HG02970 (cell line): ENCODE results near the gene TRPC3.
A peak's percentile ranks its signal among the peaks of the same experiment; 100 is the strongest.
"Not testable (repeated sequence)": the region's sequence is repeated elsewhere in the genome, so short reads cannot be mapped to it uniquely, and the experiment has no call there.

Experiments used
- ATAC-seq: cut with Tn5 transposase; IDR thresholded peaks from one replicate; pipeline ENCODE4 v1.9.1; 2021; ENCODE audit warnings: mild to moderate bottlenecking, moderate library complexity, moderate number of reproducible peaks; ENCODE audit not compliant: unreplicated experiment, low FRiP score

The TRPC3 gene

DNA sequence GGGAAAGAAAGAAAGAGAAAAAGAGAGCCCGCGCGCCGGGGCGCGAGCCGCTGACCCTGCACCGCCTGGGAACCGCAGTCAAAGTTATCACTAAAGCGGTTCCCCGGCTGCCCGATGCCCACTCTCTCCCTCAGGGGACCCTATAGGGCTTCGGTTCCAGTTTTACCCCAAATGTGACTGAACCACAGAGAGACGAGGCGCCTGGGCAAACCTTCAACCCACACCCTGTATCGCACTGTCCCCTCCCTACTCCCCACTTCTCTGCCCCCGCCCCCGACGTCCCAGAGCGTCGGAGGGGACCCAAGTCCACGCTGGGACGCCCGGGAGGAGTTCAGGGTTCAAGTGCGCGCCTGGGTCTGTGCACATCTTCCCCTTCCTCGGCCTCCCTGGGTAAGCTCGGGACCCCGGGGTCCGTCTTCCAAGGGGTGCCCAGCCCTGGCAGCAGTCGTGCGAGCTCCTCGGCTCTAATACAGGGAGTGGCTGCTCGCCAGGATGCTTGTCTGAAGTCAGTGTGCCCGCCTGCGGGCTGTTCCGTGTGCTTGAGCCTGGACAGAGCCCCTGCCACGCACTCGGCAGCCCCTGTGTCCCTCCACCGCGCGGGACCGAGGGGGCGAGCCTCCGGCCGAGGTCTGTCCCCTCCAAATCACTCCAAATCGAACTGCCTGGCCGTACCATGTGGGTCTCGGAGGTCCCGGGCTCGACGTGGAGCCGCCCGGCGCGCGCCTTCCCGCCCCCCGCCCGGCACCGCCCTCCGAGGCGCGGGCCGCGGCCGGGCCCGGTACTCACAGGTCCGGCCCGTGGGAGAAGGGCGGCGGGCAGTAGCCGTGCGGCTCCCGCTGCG is 960 bp downstream of the TRPC3 start:
- ATAC-seq = peak; percentile 4

DNA sequence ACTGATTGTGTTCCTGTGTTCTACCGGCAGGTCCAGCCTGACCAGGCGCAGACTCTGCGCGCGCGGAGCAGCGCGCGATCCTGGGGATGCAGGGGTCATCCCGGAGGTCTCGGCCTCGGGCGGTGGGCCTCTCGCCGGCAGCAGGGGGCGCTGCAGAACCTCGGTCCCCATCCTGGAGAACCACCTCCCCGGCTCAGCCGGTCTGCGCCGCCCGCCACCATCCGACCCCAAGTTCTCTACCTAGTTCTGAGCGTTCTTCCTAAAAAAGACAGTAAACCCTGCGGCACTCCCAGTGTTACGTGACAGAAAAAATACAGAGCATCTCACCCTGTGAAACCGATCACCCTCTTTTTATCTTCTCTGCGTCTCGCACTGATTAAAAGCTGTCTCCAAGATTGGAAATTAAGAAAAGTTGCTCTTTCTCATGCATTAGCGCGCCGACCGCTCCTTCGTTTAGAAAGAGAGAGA is 1.6 kb downstream of the TRPC3 start:
- peak; percentile 86 for ATAC-seq

DNA sequence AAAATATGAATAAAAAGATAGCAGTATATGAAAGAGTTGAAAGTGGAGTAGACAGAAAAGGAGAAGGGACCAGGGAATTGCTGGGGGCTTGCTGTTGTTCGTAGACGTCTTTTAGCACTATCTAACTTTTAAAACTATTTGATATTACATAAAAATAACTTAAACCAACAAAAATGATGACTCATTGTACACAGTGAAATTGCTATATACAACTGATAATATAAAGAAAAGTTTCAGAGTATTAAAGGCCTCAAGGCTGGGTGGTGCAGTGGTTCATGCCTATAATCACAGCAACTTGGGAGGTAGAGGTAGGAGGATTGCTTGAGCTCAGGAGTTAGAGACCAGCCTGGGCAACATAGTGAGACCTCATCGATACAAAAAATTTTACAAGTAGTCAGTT is 5.2 kb downstream of the TRPC3 start:
- no peak for ATAC-seq

DNA sequence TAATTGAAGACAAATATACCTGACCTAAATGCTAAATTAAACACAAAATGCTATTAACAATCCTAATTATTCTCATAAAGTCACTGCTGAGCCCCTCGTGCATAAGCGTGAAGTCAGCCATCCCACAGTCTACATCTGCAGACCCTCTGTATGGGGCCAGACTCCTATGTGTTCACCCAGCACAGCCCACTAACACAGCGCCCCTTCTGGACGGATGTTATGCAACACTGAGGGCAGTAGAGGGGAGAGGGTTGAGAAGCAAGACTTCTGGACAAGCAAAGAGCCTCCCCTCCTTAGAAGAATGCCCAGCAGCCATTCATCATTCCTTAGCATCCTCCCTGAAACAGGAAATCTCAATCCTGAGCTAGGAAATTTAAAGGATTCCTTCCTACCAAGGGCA is 7.9 kb downstream of the TRPC3 start:
- no peak for ATAC-seq

DNA sequence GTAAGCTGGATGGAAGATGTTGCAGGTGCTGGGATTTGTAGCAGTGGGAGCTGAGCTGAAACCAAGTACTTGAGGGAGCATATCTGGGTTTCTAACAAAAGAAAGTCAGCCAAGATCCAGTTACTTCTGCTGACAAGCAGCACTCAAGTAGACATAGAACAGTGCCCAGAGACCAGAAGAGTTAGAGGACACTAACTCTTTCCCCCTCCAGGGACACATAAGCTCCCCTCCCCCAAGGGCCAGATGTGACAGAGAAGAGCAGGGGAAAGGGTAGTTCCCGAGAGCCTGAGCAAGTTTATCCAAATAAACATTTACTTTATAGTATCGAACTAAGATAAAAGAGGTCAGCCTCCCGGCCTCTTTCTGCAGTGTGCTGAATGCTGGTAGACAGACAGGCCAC is 12.2 kb downstream of the TRPC3 start:
- no peak for ATAC-seq

DNA sequence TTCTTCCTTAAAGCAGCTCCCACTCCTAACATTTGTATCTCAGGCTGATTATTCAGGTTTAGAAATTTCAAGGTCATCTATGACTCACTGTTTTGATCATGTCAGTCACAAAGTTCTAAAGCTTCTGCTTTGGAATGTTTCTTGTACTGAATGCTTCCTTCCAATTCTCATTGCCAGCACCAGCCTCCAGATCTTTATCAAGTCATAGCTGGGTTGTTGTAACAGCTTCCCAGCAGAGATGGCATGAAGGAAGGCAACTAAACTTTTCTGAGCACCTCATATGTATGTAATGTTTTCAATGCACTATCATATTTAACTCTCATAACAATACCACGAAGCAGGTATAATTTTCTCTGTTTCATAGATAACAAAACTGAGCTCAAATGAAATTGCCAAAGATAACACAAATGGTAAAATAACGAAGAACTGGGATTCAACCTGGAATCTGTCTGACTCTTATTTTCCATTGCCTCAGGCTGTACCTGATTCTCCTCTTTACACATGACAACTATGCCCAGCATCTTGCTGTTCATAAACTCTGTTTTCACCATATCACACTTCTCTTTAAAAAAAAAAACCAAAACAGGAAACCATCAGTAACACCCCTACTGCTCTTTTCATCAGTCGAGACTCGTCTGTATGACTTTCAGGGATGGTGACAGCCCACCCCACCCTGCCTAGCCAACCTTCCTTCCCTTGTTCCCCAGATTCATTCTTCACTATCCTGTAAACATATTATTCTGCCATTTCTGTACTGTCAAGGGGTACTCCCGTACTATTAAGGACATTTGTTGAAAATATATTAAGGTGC is 13.4 kb downstream of the TRPC3 start:
- no peak for ATAC-seq

DNA sequence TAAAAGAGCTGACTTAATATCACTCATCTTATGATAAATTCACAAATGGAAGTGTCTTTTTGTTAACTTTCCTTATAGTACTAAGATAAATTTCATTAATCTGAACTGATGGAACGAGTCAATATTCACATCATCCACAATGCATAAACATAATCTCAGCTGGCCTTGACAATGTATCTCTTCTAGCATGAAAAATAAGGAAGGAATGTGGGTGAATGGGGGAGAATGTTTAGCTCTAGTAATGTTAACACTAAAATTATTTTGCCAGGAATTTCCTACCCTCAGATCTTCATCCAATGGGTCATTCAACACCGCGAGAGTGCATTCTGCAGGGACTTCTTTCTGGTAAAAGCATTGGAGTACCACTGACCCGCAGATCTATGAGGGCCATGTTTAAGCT is 15.8 kb downstream of the TRPC3 start:
- ATAC-seq = no peak

DNA sequence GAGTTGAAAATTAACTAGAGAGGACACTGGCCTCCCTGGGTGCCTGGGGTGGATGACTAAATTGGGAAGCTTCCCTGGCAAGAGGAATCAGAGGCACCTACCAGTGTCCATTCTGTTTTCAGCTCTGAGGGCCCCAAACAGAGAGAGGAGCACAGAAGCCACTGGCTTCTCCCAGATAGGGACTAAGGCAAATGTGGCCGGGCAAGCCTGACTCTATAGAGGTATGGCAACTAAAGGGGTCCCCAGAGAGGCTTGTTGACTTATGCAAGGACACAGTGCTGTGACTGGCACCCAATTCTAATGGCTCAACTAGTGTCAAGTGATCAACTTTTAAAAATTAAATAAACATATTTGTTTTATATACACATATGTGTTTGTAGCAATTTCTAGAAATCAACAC is 17.2 kb downstream of the TRPC3 start:
- ATAC-seq = no peak

DNA sequence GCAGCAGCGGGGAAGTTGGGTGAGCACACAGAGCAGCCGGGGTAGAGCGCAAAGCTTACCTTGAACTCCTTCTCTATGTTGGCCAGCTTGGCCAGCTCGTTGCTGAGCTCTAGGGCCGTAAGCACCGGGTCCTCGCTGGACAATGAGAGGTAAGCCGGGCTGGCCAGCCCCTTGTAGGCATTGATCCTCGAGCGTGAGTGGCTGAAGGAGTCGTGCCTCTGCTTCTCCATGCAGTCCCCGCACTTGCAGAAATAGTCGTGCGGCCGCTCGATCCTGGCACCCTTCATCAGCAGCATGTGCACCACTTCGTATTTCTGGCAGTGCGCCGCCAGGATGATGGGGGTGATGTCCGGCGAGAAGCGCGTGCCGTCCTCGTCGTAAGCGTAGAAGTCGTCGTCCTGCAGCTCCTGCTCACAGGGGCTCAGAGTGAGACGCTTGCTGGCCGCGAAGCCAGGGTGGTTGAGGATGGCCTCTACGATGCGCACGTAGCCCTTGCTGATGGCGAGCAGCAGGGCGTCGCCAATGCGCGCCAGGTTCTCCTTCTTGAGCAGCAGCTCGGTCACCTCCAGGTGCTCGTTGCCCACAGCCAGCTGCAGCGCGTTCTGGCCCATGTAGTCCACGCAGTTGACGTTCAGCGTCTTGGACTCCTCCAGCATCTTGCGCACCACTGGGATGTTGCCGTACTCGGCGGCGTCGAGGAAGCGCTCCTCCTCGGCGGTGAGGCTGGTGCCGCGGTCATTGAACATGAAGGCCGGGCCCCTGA is 19.5 kb downstream of the TRPC3 start:
- ATAC-seq = no peak

DNA sequence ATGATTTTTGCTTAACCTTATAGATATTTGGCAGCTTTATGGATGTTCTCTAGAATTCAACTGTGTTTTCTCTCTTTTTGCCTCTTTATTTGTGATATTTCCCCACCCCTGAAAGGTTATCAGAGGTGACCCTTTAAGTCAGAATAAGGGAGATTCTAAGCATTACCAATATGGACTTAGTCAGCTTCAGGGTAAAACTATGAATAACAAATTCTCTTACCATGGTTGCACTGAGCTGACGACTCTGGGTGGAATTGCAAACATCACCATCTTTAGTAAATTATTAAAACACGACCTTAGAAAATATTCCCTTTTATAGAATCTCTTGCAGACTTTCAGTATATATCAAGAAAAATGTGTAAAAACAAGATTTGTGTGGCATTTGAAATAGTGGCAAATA is 21.6 kb downstream of the TRPC3 start:
- ATAC-seq = no peak

DNA sequence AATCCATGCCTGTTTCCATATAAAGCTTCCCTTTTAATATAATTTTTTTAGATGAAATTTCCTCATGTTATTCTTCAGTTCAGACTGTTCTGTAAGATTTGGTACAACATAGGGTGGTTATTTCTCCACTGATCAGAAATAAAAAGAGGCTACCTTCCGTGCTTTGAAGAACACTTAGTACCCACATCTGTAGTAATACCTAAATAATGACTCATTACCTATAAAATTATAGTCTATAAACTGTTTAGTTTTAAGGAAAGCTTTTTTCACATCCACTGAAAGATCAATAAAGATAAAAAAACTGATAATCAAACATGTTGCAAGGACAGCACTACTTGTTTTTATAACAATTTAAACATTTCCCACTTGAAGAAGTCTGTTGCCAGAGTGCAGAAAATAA is 23.9 kb downstream of the TRPC3 start:
- ATAC-seq = no peak

DNA sequence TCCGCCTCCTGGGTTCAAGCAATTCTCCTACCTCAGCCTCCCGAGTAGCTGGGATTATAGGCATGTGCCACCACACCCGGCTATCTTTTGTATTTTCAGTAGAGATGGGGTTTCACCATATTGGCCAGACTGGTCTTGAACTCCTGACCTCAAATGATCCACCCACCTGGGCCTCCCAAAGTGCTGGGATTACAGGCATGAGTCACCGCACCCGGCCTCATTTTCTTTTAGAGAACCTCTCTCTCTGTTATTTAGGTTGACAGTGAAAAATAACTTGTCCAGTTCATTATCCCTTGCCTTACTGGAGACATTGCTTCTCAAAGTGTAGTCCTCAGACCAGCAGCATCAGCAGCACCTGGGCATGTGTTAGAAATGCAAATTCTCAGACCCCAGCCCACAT is 25.4 kb downstream of the TRPC3 start:
- not testable (repeated sequence) for ATAC-seq

DNA sequence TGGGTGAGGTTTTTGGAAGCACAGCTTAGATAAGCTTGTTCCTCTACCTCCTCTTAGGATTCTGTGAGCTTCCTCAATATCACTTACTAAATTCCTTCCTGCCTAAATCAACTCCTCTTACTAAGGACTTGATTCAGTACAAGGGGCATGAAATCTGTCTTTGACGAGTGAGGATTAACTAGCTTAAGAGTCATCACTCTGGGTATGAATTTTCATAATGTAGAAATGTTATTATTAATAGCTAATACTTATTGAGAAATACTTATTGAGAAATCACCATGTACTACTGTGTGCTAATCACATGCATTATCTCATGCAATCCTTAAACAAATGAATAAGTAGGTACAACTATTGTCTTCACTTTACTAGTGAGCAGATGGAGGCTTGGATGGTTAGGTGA is 28.6 kb downstream of the TRPC3 start:
- ATAC-seq = no peak

DNA sequence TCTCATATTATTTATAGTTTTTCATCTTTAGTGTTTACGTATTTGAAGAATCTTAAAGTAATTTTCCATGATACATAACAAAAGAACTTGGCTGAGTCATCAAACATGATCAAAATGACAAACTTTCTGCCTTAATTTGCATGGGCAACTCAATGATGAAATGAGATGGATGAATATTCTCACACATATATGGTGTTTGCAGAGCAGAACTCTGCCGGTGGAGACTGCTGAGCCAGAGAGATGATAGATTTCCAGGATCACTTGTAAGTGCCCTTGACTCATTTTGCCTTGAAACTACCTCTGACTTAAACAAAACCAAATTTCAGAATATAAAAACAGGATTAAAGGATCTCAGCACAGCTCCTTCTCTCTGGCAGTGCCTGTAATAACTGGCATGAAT is 38.2 kb downstream of the TRPC3 start:
- ATAC-seq = no peak

DNA sequence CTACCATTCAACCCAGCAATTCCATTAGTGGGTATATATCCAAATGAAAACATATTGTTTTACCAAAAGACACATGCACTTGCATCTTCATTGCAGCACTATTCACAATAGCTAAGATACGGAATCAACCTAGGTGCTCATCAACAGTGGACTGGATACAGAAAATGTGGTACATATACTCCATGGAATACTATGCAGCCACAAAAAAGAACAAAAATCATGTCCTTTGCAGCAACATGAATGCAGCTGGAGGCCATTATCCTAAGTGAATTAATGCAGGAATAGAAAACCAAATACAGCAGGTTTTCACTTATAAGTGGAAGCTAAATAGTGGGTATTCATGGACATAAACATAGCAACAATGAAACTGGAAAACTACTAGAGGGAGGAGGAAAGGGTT is 43.5 kb downstream of the TRPC3 start:
- no peak for ATAC-seq

DNA sequence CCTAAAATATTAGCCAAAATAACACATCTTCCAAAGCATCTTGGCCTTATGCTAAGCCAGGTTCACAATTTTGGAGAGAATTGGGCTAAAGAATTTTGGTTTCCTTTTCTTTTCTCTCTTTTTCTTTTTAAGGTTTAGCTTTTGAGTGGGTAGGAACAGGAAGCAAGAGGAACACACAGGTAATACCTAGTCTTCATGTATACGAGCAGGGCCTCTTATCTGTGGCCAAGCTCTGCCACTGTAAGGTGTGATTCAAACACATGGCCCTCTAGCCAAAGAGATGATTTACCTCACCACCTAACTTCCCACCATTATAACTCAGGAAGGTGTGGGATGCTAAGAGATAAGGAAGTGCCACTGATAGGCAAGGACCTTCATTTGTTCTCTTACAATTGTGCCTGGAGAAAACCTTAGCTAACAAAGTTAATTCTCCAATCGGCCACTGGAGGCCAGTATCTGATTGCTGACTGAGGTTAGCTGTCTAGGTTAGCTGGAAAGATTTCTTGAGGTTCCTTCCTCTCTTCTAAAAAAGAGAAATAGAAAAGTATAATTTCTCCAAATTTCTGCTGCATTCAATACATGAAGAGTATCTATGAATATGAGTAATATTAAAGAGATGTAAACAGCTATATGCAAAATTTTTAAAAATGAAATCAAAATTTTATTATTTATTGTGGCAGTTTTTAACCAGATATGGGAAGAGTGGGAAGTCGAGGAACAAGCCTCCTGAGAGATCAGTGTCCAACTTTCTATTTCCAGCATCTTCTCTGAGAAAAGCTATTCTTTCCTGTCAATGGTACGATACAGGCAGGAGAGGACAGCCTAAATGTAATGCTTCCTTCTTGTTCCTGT is 51.5 kb downstream of the TRPC3 start:
- ATAC-seq = no peak

DNA sequence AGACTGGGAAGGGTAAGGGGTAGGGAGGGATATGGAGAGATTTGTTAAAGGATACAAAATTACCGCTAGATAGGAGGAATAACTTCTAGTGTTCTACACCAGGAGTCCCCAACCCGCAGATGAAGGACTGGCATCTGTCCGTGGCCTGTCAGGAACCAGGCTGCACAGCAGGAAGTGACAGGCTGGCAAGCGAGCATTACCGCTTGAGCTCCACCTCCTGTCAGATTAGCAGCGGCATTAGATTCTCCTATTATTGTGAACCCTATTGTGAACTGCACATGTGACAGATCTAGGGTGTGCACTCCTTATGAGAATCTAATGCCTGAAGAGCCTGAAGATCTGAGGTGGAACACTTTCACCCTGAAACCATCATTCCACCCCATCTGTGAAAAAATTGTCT is 53.7 kb downstream of the TRPC3 start:
- ATAC-seq = no peak

DNA sequence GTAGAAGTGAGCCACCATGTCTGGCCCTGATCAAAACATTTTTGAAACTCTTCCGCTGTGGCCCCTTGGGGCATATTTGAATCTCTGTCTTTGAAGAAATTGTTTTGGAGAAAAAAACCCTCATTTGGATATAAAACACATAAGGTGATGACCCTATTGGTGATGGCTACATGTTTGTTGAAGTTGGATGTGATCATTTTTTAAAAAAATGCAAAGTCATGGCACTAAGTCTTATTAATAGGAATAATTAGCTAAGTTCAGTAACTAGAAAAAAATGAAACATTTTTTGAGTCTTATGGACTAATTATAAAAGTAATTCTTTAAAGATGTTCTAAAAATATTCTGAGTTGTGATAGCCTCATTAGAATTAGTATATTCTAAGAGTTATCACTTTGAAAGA is 63.7 kb downstream of the TRPC3 start:
- ATAC-seq = no peak

DNA sequence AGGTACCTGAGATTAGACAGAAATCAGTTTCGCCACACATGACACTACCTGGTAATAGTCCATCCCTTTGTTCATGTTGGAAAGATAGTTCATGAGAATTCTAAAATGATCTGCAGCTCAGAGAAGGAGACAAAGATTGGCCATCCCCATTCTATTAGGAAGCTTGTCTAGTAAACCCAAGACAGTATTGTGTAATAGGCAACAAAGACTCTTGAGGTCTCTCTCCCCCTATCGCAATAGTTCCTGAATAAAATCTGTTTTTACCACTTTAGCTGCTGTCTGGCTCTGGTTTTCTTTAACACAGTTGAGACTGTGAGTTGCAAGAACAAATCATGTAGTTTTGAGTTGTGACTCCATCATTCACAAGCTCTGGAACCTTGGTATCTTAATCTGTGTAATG is 66.7 kb downstream of the TRPC3 start:
- no peak for ATAC-seq

DNA sequence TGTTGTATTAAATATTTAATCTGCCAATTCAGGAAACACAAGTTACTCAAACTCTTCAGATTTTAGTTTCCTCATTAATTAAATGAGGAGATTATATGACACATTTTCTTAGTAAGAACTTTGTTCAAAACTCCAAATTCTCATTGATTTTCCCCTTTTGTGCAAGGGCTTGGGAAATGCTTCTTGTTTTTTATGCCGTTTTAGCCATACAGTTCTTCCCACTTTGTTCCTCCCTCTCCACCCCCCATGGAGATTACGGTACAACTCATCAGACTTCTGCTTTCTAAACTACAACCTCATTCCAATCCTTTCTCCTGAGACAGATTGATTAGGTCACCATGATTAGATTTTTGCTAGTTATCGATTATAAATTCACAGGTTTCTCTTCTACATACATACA is 70.7 kb downstream of the TRPC3 start:
- ATAC-seq = no peak
